Astrocyte (in vitro differentiated cells and primary cell): ENCODE data around the gene CIART. TPM values are rescaled to one million over a fixed set of nuclear protein-coding genes. Genes with fewer than 3 reads are reported as not detected.
"Not testable (repeated sequence)": the region's sequence is repeated elsewhere in the genome, so short reads cannot be mapped to it uniquely, and the experiment has no call there.

Source experiments
- DNase-seq: peaks from one replicate; pipeline ENCODE4 v3.0.0-alpha.2; 2010; ENCODE audit warnings: low read depth
- FAIRE-seq: peaks from 2 replicates; lab custom pipeline; 2011; peaks lifted over from hg19 to GRCh38; lab: Jason Lieb, UNC
- H2AFZ ChIP-seq: 2 replicates; pipeline ENCODE4 v1.6.0; 2012; ENCODE audit warnings: low read depth, low read length, inconsistent platforms
- H3K27ac ChIP-seq: 2 replicates; pipeline ENCODE4 v1.5.1; 2011; ENCODE audit warnings: low read depth, low read length, inconsistent platforms
- H3K27me3 ChIP-seq: 2 replicates; pipeline ENCODE4 v1.6.0; 2011; ENCODE audit warnings: low read length, inconsistent platforms; ENCODE audit not compliant: insufficient read depth
- H3K36me3 ChIP-seq: 2 replicates; pipeline ENCODE4 v1.5.1; 2011; ENCODE audit warnings: low read length, inconsistent platforms; ENCODE audit not compliant: insufficient read depth
- H3K4me1 ChIP-seq: 2 replicates; pipeline ENCODE4 v1.5.1; 2011; ENCODE audit warnings: low read length, inconsistent platforms; ENCODE audit not compliant: insufficient read depth
- H3K4me2 ChIP-seq: 2 replicates; pipeline ENCODE4 v1.6.0; 2012; ENCODE audit warnings: low read length, inconsistent platforms
- H3K4me3 ChIP-seq: 2 replicates; pipeline ENCODE4 v1.5.1; 2011; ENCODE audit warnings: low read depth, mild to moderate bottlenecking, low read length, inconsistent platforms; ENCODE audit not compliant: insufficient read depth
- H3K79me2 ChIP-seq: 2 replicates; pipeline ENCODE4 v1.6.0; 2012; ENCODE audit warnings: mild to moderate bottlenecking, low read length, inconsistent platforms; ENCODE audit not compliant: insufficient read depth
- H3K9ac ChIP-seq: 2 replicates; pipeline ENCODE4 v1.6.0; 2012; ENCODE audit warnings: mild to moderate bottlenecking, low read length, inconsistent platforms
- H3K9me3 ChIP-seq: 2 replicates; pipeline ENCODE4 v1.5.1; 2012; ENCODE audit warnings: low read depth, mild to moderate bottlenecking, low read length, inconsistent platforms; ENCODE audit not compliant: insufficient read depth
- H4K20me1 ChIP-seq: 2 replicates; pipeline ENCODE4 v1.6.0; 2012; ENCODE audit warnings: low read length, inconsistent platforms; ENCODE audit not compliant: insufficient read depth
- H3K27ac Mint-ChIP-seq: one replicate; pipeline ENCODE4 v1.8.0; 2021; ENCODE audit warnings: mild to moderate bottlenecking, mixed read lengths; ENCODE audit not compliant: unreplicated experiment
- H3K27me3 Mint-ChIP-seq: one replicate; pipeline ENCODE4 v1.8.0; 2021; ENCODE audit warnings: low read depth, mixed read lengths; ENCODE audit not compliant: unreplicated experiment
- H3K36me3 Mint-ChIP-seq: one replicate; pipeline ENCODE4 v1.8.0; 2021; ENCODE audit warnings: low read depth, mixed read lengths; ENCODE audit not compliant: unreplicated experiment
- H3K4me1 Mint-ChIP-seq: one replicate; pipeline ENCODE4 v1.8.0; 2021; ENCODE audit warnings: low read depth, mixed read lengths; ENCODE audit not compliant: unreplicated experiment
- H3K4me3 Mint-ChIP-seq: one replicate; pipeline ENCODE4 v1.8.0; 2021; ENCODE audit warnings: mild to moderate bottlenecking, moderate library complexity, mixed read lengths; ENCODE audit not compliant: unreplicated experiment
- H3K9me3 Mint-ChIP-seq: one replicate; pipeline ENCODE4 v1.8.0; 2021; ENCODE audit warnings: mild to moderate bottlenecking, mixed read lengths; ENCODE audit not compliant: unreplicated experiment
- CTCF ChIP-seq: IDR thresholded peaks from 2 replicates; pipeline ENCODE4 v1.5.1; 2011; ENCODE audit warnings: low read depth, mild to moderate bottlenecking, inconsistent platforms, low read length, moderate library complexity; ENCODE audit not compliant: insufficient read depth
- EZH2 ChIP-seq: IDR thresholded peaks from 2 replicates; pipeline ENCODE4 v1.6.1; 2012; ENCODE audit warnings: mild to moderate bottlenecking, low read length, inconsistent platforms; ENCODE audit not compliant: insufficient read depth
- total RNA-seq: library from RNA; stranded (reverse); gene quantifications from 2 replicates; pipeline ENCODE4 v1.2.1, GENCODE V29; 2021

The CIART gene
- total RNA-seq, 1 donor from 2014 or later = 4.8 TPM

- H3K9ac ChIP-seq = no peak overlapping the region
- H3K4me3 ChIP-seq = no peak overlapping the region
- no peaks in the 10 kb centered on the region for H3K27me3 Mint-ChIP-seq
- peaks cover 34% of the 10 kb centered on the region for H3K79me2 ChIP-seq
- peaks cover 26% of the 10 kb centered on the region for H3K36me3 ChIP-seq
- TF ChIP-seq CTCF (no peak), EZH2 (no peak)
- H3K27ac ChIP-seq = no peak overlapping the region
- H3K9me3 Mint-ChIP-seq = no peaks in the 10 kb centered on the region
- no peak overlapping the region for H2AFZ ChIP-seq
- no peaks in the 10 kb centered on the region for H3K27me3 ChIP-seq
- no peaks in the 10 kb centered on the region for H3K4me1 ChIP-seq
- DNase-seq = no peak
- no peak overlapping the region for H3K4me2 ChIP-seq
- peaks cover 3% of the 10 kb centered on the region for H3K4me1 Mint-ChIP-seq
- H3K27ac Mint-ChIP-seq = no peak overlapping the region
- H4K20me1 ChIP-seq = peaks cover 5% of the 10 kb centered on the region
- no peaks in the 10 kb centered on the region for H3K9me3 ChIP-seq
- peaks cover 15% of the 10 kb centered on the region for H3K36me3 Mint-ChIP-seq
- FAIRE-seq = no peak
- H3K4me3 Mint-ChIP-seq = no peak overlapping the region
These were observed 20.5 kb downstream of the CIART start for GRCh38 chr1:150302902-150303301.

DNA sequence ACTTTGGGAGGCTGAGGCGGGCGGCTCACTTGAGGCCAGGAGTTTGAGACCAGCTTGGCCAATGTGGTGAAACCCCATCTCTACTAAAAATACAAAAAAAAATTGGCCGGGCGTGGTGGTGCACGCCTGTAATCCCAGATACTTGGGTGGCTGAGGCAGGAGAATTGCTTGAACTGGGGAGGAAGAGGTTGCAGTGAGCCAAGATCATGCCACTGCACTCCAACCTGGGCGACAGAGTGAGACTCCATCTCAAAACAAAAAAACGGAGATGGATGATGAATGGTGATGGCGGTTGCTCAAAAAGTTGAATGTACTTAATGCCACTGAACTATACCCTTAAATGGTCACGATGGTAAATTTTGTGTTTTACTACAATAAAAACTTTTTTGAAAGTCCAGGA, 26.2 kb downstream of the CIART start:
- H3K4me3 Mint-ChIP-seq, FAIRE-seq, H4K20me1 ChIP-seq, H2AFZ ChIP-seq, H3K27me3 ChIP-seq, H3K27me3 Mint-ChIP-seq, H3K36me3 Mint-ChIP-seq, H3K4me2 ChIP-seq, H3K79me2 ChIP-seq, H3K9me3 Mint-ChIP-seq, H3K4me1 Mint-ChIP-seq, H3K36me3 ChIP-seq, H3K4me1 ChIP-seq, H3K4me3 ChIP-seq, DNase-seq, H3K9ac ChIP-seq, H3K27ac ChIP-seq, H3K27ac Mint-ChIP-seq, H3K9me3 ChIP-seq: not testable (repeated sequence)

DNA sequence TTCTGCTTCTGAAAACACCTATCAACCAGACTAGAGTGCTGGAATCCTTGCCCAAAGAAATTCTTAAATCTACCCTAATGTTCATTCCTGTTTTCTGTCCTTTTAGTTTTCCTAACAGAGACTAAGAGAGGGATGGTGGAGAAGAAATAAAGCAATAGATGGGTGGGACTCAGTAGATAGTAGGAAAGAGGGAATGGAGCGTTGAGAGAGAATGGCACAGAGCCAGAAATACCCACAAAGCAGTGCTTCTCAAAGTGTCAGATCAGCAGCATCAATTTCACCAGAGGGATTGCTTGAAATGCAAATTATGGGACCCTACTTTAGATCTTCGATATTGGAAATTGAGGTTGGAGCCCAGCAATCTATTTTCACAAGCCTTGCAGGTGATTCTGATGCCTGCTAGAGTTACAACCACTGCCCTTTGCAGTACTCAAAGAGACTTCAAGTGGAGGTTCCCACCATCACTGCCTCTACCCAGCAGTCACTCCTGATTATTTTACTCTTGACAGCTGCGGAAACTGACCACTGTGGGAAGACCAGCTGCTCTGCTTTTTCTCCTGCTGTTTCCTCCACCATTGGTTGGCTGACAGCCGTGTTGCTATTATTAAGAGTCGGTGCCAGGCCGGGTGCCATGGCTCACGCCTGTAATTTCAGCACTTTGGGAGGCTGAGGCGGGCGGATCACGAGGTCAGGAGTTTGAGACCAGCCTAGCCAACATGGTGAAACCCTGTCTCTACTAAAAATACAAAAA, 27.6 kb downstream of the CIART start:
- Mint-ChIP-seq H3K36me3 (peaks cover 8% of the 10 kb centered on the region), H3K9me3 (no peaks in the 10 kb centered on the region), H3K4me1 (no peaks in the 10 kb centered on the region), H3K4me3 (no peak overlapping the region), H3K27me3 (no peaks in the 10 kb centered on the region), H3K27ac (no peak overlapping the region)
- Histone ChIP-seq H3K9me3 (no peaks in the 10 kb centered on the region), H3K4me2 (no peak overlapping the region), H3K79me2 (no peaks in the 10 kb centered on the region), H3K4me1 (no peaks in the 10 kb centered on the region), H3K9ac (no peak overlapping the region), H2AFZ (no peak overlapping the region), H3K36me3 (peaks cover 3% of the 10 kb centered on the region), H3K27me3 (no peaks in the 10 kb centered on the region), H3K27ac (no peak overlapping the region), H4K20me1 (no peaks in the 10 kb centered on the region), H3K4me3 (no peak overlapping the region)
- DNase-seq (no peak), FAIRE-seq (no peak)
- TF ChIP-seq CTCF = no peak
- no peak for TF ChIP-seq EZH2
